Amniotic stem cell (primary cell): ENCODE measurements around the gene HDLBP.
"Not testable (repeated sequence)": the region's sequence is repeated elsewhere in the genome, so short reads cannot be mapped to it uniquely, and the experiment has no call there.

Experiments used
- DNase-seq: peaks from one replicate; lab custom pipeline; 2025; lab: John Stamatoyannopoulos, UW

Gene HDLBP

DNA sequence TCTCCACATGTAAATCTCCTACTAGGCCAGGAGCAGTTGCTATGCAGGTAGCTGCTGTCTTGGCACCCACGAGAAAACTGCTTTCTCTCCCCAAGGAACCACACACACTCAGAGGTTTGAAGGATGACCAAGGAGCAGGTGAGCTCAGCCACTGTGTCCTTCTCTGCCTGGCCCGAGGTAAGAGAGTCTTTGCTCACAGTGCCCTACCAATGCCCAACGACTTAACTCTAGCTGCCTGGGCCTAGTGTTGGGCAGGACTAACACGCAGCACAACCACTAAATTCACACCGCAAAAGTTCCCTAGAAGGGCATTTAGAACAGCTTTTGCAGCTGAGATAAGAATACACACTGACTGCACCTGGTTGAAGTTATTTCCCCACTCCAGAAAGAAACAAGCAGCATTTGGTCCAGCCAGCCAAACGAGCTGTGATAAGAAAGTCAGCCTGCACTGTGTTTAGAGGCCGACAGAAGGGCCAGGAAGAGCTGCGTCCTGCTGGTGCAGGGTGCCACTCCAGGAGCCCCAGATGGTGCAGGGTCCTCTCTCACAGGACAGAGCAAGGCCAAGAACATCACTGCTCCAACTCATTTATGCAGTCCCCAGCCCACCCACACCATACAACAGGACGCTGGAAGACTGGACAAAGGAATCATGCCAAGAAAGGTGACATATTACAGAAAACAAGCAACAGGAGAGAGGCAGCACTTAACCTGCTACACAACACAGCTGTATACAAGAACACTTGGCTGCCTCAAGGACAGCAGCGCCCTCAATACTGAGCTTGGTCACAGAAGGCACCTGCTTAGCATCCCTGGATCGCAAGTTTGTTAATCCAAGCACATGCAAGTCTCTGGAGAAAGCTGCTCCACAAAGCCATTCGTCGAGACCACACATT is 12.5 kb downstream of the HDLBP start:
- no peak for DNase-seq

DNA sequence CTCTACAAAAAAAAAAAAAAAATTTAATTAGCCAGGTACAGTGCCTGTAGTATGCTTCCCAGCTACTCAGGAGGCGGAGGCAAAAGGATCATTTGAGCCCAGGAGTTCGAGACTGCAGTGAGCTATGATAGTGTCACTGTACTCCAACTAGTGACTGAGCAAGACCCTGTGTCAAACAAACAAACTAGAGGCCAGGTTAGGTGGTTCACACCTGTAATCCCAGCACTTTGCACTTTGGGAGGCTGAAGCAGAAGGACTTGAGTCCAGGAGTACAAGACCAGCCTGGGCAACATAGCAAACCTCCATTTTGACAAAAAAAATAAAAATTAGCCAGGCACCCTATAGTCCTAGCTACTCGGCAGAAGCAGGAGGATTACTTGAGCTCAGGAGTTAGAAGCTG is 13.4 kb downstream of the HDLBP start:
- no peak for DNase-seq

DNA sequence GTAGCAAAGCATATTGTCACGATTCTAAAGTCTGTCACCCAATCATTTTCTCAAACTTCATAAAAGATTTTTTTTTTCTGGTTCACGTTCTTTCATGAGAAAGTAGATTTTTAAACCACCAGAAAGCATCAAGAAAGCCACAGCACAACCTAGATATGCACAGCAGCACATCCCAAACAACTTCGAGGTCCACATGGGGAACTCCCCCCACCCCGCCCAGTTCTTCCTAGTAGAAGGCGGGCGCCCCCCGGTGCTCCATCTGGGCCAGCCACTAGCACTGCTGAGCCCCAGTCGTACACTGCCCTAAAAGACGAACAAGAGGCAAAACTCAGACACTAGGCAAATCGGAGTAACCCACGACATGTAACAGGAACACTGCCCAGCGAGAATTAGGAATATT is 15.5 kb downstream of the HDLBP start:
- no peak for DNase-seq

GRCh38 chr2:241298673-241299072 is 16.8 kb downstream of the HDLBP start:
- no peak for DNase-seq

- DNase-seq = no peak
Observed at GRCh38 chr2:241296767-241297166, 18.7 kb downstream of the HDLBP start.

DNA sequence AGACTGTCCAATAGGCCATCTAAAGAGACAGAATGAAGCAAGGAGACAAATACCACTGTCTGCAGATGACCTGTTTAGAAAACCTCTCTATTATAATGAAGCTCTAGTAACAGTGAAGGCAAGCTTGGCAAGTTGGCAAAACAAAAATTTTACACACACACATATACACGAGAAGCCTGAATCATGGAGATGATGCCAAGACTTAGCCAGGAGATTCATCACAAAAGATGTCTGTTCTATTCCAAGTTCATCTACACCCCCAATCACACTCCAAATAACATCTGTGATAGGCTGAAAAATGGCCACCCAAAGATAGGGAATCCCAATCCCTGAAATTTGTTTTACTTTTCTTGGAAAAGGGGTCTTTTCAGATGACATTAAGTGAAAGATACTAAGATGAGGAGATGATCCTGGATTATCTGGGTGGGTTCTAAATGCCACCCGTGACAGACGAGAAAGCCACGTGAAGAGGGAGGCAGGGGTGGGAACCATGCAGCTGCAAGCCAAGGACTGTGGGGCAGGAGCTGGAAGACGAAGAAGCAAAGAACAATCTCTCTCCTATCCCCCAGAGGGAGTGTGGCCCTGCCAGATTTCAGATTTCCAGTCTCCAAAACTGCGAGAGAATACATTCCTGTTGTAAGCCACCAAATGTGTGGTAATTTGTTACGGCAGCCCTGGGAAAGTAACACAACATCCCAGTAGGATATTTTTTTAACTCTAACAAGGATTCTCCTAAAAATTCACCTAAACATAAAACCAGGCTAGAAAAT is 20.0 kb downstream of the HDLBP start:
- no peak for DNase-seq

DNA sequence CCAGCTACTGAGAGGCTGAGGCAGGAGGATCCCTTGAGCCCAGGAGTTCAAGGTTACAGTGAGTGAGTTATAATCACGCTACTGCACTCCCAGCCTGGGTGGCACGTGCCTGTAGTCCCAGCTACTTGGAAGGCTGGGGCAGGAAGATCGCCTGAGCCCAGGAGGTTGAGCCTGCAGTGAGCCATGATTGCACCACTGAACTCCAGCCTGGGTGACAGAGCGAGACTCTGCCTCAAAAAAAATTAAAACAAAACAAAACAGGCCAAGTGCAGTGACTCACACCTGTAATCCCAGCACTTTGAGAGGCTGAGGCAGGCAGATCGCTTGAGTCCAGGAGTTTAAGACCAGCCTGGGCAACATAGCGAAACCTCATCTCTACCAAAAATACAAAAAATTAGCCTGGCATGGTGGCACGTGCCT is 22.1 kb downstream of the HDLBP start:
- not testable (repeated sequence) for DNase-seq

GRCh38 chr2:241291977-241292376 is 23.5 kb downstream of the HDLBP start:
- no peak for DNase-seq

- DNase-seq = no peak
Observed at GRCh38 chr2:241291153-241291552, 24.3 kb downstream of the HDLBP start.

GRCh38 chr2:241289597-241289996 is 25.9 kb downstream of the HDLBP start:
- DNase-seq = no peak

GRCh38 chr2:241289053-241289452 is 26.4 kb downstream of the HDLBP start:
- no peak for DNase-seq

DNA sequence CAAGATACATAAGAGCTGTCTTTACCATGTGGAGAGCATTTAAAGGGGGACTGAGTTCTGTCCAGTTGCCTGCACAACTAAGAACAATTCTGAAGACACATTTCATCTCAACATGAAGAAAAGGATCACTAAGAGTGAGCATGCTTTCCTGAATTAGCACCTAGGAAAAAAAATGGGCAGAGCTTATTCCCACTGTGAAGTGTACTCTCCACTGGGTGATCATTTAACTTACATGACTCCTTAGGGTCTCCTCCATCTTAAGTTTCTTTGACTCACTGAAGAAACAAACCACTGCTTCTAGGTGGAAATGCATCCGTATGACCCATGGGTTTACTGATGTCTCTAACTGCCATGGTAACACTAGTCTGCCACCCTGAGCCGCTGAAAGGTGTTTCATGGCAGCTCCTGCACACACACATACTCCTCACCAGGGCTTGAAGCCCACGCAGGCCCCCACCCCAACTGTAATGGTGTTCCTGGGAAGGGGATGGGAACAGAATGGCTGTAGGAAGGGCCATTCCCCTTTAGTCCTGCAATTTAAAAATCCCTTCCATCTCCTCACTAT is 27.1 kb downstream of the HDLBP start:
- DNase-seq = no peak

DNA sequence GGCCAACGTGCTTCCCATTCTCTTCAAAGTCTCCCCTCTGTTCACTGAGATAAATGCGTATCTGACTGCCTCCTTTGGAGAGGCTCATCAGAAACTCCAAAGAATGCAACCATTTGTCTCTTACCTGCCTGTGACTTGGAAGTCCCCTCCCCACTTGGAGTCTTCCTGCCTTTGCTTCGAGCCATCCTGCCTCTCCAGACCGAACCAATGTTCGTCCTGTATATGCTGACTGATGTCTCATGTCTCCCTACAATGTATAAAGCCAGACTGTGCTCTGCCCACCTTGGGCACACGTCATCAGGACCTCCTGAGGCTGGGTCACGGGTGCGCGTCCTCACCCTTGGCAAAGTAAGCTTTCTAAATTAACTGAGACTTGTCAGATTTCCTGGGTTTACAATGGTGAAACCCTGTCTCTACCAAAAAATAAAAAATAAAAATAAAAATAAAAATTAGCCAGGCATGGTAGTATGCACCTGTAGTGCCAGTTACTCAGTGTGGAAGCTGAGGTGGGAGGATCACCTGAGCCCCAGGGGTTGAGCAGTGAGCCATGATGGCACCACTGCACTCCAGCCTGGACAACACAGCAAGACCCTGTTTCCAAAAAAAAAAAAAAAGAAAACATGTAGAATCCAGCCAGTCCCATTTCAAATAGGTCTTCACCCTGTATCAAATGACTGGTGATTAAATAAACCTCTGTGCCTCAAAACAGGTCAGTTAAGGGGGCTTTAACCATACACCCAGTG is 29.0 kb downstream of the HDLBP start:
- DNase-seq = no peak

DNA sequence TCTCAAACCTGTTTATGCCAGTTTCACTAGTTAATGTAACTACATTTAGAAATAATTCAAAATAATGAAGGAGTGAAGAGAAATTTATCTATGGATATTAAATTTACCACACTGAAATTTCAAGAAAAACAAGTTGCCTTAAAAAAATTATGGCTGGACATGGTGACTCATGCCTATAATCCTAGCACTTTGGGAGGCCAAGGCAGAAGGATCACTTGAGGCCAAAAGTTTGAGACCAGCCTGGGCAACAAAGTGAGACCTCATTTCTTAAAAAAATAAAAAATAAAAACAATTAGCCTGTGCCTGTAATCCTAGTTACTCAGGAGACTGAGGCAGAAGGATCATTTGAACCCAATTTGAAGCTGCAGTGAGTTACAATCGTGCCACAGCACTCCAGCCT is 29.9 kb downstream of the HDLBP start:
- DNase-seq = no peak

- no peak for DNase-seq
Observed at GRCh38 chr2:241282555-241282954, 32.9 kb downstream of the HDLBP start.

GRCh38 chr2:241280291-241280690 is 35.2 kb downstream of the HDLBP start:
- DNase-seq = no peak

GRCh38 chr2:241279828-241280227 is 35.6 kb downstream of the HDLBP start:
- DNase-seq = no peak

GRCh38 chr2:241279413-241279812 is 36.1 kb downstream of the HDLBP start:
- DNase-seq = no peak

DNA sequence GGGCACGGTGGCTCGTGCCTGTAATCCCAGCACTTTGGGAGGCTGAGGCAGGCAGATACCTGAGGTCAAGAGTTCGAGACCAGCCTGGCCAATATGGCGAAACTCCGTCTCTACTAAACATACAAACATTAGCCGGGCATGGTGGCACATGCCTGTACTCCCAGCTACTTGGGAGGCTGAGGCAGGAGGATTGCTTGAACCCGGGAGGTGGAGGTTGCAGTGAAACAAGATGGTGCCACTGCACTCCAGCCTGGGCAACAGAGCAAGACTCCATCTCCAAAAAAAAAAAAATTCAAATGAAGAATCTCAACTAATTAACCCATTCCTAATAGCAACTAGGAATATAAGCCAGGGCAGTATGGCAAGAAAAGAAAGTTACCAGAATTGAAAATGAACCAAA is 37.2 kb downstream of the HDLBP start:
- not testable (repeated sequence) for DNase-seq

GRCh38 chr2:241275910-241276309 is 39.6 kb downstream of the HDLBP start:
- DNase-seq = no peak

DNA sequence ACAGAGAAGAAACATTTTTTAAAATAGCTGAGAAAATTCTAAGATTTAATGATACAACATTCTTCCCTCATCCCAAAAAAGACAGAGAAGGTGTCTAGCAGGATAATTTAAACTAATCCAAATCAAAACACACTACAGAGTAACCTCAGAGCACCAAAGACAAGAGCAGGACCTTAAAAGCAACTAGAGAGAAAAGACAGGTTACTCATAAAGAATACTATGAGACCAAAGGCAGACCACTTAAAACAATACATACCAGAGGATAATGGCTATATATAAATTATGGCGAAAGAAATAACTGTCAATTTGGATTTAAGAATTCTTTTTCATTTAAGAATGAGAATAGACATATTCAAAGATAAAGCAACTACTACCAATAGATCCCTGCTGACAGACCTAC is 40.0 kb downstream of the HDLBP start:
- DNase-seq = no peak

DNA sequence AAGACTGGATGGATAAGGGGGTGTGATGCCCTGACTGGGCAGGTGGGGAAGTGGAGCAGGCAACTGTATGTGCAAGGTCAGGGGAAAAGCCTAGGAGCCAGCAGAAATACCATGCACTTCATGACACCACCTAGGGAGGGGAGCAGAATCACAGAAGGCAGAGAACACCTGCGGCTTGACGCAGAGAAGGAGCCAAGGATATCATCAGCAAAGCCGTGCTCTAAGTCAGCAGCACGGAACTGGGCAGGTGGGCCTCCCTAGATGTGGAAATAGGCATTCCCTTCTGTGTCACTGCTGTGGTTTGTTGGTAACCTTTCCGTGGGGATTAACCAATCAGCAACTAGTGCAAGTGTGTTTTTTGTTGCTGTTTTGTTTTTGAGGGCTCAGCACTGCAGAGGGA is 41.3 kb downstream of the HDLBP start:
- no peak for DNase-seq
